Testis (tissue), 5 donors: ENCODE measurements around the gene LIX1L. TPM values are rescaled to one million over a fixed set of nuclear protein-coding genes. Genes with fewer than 3 reads are reported as not detected.

ENCODE experiments used
- DNase-seq: peaks from one replicate; pipeline ENCODE4 v3.0.0-alpha.2; 2019
- H3K27ac ChIP-seq, 2 donors: fragments of 200-600 bp; sonication (generic); one replicate each; pipeline ENCODE4 v1.5.1; 2019
- H3K27me3 ChIP-seq: fragments of 200-600 bp; sonication (generic); one replicate; pipeline ENCODE4 v1.5.1; 2019
- H3K36me3 ChIP-seq: fragments of 200-600 bp; sonication (generic); one replicate; pipeline ENCODE4 v1.5.1; 2017; ENCODE audit warnings: low read depth; ENCODE audit errors: missing control alignments
- H3K4me1 ChIP-seq: fragments of 200-600 bp; sonication (generic); one replicate; pipeline ENCODE4 v1.5.1; 2019
- H3K4me3 ChIP-seq, 2 donors: fragments of 200-600 bp; sonication (generic); one replicate each; pipeline ENCODE4 v1.5.1; 2017 to 2019
- H3K9me3 ChIP-seq: fragments of 200-600 bp; sonication (generic); one replicate; pipeline ENCODE4 v1.5.1; 2017
- POLR2A ChIP-seq: fragments of 450-650 bp; IDR thresholded peaks from one replicate; pipeline ENCODE4 v1.6.1; 2017; ENCODE audit warnings: antibody characterized with exemption, mild to moderate bottlenecking, moderate library complexity
- WGBS, 2 donors: methylation state at CpG; one replicate each; pipeline ENCODE4 v1.1.5; 2018; 5-methylcytosine and 5-hydroxymethylcytosine counted together
- intact Hi-C: fragments of 100-400 bp; cut with DNase I; formaldehyde crosslinking; loops from one replicate; pipeline ENCODE4 v1.15.1; 2023; ENCODE audit warnings: low total_unique reads
- long read RNA-seq, 2 donors: transcript quantifications; one replicate each; lab custom pipeline, GENCODE V29; 2026
- polyA plus RNA-seq: library from polyadenylated mRNA; stranded (reverse); fragments of 350-450 nt; fragmentation: Illumina TruSeq; extraction: RNeasy Lipid Tissue Mini Kit (QIAGEN cat#74804); gene quantifications from one replicate; pipeline ENCODE4 v1.2.3, GENCODE V29; 2014; ENCODE audit warnings: low read depth, low replicate concordance; ENCODE audit not compliant: insufficient read depth
- total RNA-seq, 2 donors: library from RNA; depleted of rRNA; stranded (reverse); fragments of >200 nt; gene quantifications; one replicate each; pipeline ENCODE4 v1.2.3, GENCODE V29; 2016
- TF ChIP-seq, protein P1 (sequence below), 3 experiments: fragments of 450-650 bp in 2 of 3; fragments of 200-600 bp in 1 of 3; sonication (generic) in 1 of 3; IDR thresholded peaks; one replicate each; pipeline ENCODE4 v1.5.1; 2016 to 2019; ENCODE audit warnings: antibody characterized with exemption in 3 of 3, mild to moderate bottlenecking in 2 of 3, moderate library complexity in 1 of 3

The LIX1L gene
- total RNA-seq, result 10 to 100 TPM; 15.8 to 20.6 TPM
- 16.6 TPM for polyA plus RNA-seq
- long read RNA-seq, donor 1, transcript LIX1L-201 (6 exons, 3,975 nt), result major isoform, 20 of 20 reads
- long read RNA-seq, donor 1, partial matches to known transcripts, result 0 of 20 reads
- long read RNA-seq, donor 1, other reads (novel, unspliced or antisense), result 0 of 20 reads
- long read RNA-seq, donor 2, transcript LIX1L-201 (6 exons, 3,975 nt), result major isoform, 9 of 9 reads
- long read RNA-seq, donor 2, partial matches to known transcripts, result 0 of 9 reads
- long read RNA-seq, donor 2, other reads (novel, unspliced or antisense), result 0 of 9 reads

- H3K4me1 ChIP-seq, result peaks cover 35% of the 10 kb centered on the region
- no peaks in the 10 kb centered on the region for H3K27me3 ChIP-seq
- H3K27ac ChIP-seq, result peak within 1 kb of the TSS; percentile 83 to 98
- peak within 1 kb of the TSS; percentile 72 to 83 for H3K4me3 ChIP-seq
- no peaks in the 10 kb centered on the region for H3K9me3 ChIP-seq
- TF ChIP-seq POLR2A, result peak; percentile 46
- TF ChIP-seq, protein P1, sequence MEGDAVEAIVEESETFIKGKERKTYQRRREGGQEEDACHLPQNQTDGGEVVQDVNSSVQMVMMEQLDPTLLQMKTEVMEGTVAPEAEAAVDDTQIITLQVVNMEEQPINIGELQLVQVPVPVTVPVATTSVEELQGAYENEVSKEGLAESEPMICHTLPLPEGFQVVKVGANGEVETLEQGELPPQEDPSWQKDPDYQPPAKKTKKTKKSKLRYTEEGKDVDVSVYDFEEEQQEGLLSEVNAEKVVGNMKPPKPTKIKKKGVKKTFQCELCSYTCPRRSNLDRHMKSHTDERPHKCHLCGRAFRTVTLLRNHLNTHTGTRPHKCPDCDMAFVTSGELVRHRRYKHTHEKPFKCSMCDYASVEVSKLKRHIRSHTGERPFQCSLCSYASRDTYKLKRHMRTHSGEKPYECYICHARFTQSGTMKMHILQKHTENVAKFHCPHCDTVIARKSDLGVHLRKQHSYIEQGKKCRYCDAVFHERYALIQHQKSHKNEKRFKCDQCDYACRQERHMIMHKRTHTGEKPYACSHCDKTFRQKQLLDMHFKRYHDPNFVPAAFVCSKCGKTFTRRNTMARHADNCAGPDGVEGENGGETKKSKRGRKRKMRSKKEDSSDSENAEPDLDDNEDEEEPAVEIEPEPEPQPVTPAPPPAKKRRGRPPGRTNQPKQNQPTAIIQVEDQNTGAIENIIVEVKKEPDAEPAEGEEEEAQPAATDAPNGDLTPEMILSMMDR (IDR thresholded peaks at IDR 0.05), result no peak
- DNase-seq, result peak; percentile 97
- intact Hi-C loops, result no loop called here
- WGBS, 2 donors, result 0% methylated on average over 15 to 32 of the region's 60 CpGs
- no peaks in the 10 kb centered on the region for H3K36me3 ChIP-seq
Measured at GRCh38 chr1:145957443-145958319, at the start of gene LIX1L. TSS of gene LIX1L (minus strand) at chr1:145958017. CDS start at chr1:145957927, 90 bp downstream.

DNA sequence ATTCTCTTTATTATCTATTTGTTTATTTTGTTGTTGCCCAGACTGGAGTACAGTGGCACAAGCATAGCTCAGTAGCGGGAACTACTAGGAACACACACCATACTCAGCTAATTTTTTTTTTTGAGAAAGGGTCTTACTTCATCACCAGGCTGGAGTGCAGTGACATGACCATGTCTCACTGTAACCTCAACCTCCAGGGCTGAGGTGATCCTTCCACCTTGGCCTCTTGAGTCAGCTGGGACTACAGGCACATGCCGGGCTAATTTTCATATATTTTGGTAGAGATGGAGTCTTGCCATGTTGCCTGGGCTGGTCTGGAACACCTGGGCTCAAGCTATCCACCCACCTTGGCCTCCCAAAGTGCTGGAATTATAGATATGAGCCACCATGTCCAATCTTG is 43.9 kb upstream of the LIX1L start:
- Histone ChIP-seq H3K9me3 (no peaks in the 10 kb centered on the region), H3K27ac (peak overlapping the region in 1 of 2 donors; percentile 3), H3K4me1 (peaks cover 25% of the 10 kb centered on the region), H3K27me3 (no peaks in the 10 kb centered on the region), H3K4me3 (no peak overlapping the region), H3K36me3 (no peaks in the 10 kb centered on the region)
- intact Hi-C loops, result no loop called here
- no peak for TF ChIP-seq POLR2A
- TF ChIP-seq, protein P1 (IDR thresholded peaks at IDR 0.05), result no peak
- 98% methylated on average over 2 of the region's 2 CpGs for WGBS, 2 donors
- no peak for DNase-seq

DNA sequence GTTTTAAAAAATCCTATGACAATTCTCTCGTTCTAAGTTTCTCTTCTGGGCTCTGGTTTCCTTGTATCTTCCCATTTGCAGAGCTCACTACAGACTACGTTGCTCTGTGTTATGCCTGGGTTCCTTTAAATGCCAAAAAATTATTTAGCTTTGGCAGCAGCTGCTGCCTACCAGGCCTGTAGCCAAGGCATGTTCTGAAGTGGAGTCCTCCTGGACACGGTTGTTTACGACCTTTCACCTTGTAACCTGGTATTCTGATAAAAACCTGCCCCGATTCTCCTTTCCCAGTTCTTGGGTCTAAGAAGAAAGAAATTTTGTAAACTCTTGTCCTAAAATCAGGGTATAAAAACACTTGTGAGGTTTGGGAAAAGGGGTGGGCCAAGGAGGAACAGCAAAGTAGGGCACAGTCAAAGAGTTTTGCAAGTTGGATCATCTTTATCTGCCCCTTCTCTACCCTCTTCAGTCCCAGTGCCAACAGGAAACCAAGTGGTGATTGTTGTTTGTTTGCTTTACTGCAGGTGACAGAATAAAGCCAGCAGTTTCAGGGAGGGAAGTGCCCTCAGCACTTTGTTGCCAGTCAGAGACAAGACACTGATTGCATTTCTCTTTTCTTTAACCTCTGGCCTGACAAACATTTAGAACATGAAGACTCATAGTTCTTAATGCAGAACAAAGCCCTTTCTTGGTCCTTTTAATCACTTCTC is 41.7 kb upstream of the LIX1L start:
- intact Hi-C loops, result no loop called here
- Histone ChIP-seq H3K27me3 (no peaks in the 10 kb centered on the region), H3K9me3 (no peaks in the 10 kb centered on the region), H3K4me1 (peaks cover 25% of the 10 kb centered on the region), H3K36me3 (no peaks in the 10 kb centered on the region), H3K4me3 (no peak overlapping the region), H3K27ac (peak overlapping the region; percentile 80 to 98)
- no peak for DNase-seq
- whole genome bisulfite sequencing, 2 donors, result 38 to 39% methylated on average over 5 of the region's 5 CpGs
- TF ChIP-seq, protein P1 (IDR thresholded peaks at IDR 0.05), result no peak
- no peak for TF ChIP-seq POLR2A

GRCh38 chr1:145997718-145998023 is 39.9 kb upstream of the LIX1L start:
- H3K9me3 ChIP-seq, result no peaks in the 10 kb centered on the region
- H3K4me1 ChIP-seq, result peaks cover 25% of the 10 kb centered on the region
- H3K27ac ChIP-seq, result peak overlapping the region; percentile 95 to 98
- no peak for DNase-seq
- H3K36me3 ChIP-seq, result no peaks in the 10 kb centered on the region
- intact Hi-C loops, result no loop called here
- WGBS, 2 donors, result 33 to 39% methylated on average over 3 of the region's 3 CpGs
- H3K27me3 ChIP-seq, result no peaks in the 10 kb centered on the region
- TF ChIP-seq, protein P1 (IDR thresholded peaks at IDR 0.05), result no peak
- no peak for TF ChIP-seq POLR2A
- H3K4me3 ChIP-seq, result peak overlapping the region; percentile 82 to 91
